GM19438 (cell line): Measurements from ENCODE around the gene LHFPL3.
A peak's percentile ranks its signal among the peaks of the same experiment; 100 is the strongest.

Experiments used
- ATAC-seq: cut with Tn5 transposase; IDR thresholded peaks from one replicate; pipeline ENCODE4 v1.9.1; 2021; ENCODE audit warnings: low read depth; ENCODE audit not compliant: unreplicated experiment

LHFPL3 gene

GRCh38 chr7:104883718-104884452, 555.5 kb downstream of the LHFPL3 start:
- ATAC-seq = peak; percentile 90

GRCh38 chr7:104886651-104887050, 558.2 kb downstream of the LHFPL3 start:
- ATAC-seq = no peak

GRCh38 chr7:104890216-104890615, 561.8 kb downstream of the LHFPL3 start:
- no peak for ATAC-seq

GRCh38 chr7:104891949-104892348, 563.5 kb downstream of the LHFPL3 start:
- no peak for ATAC-seq

GRCh38 chr7:104894314-104894713, 565.9 kb downstream of the LHFPL3 start:
- ATAC-seq = no peak

- peak; percentile 22 for ATAC-seq
Observed at GRCh38 chr7:104894726-104895521, 566.5 kb downstream of the LHFPL3 start.

GRCh38 chr7:104895522-104896236, 567.3 kb downstream of the LHFPL3 start:
- peak; percentile 36 for ATAC-seq

GRCh38 chr7:104898434-104898833, 570.0 kb downstream of the LHFPL3 start:
- ATAC-seq = no peak

GRCh38 chr7:104900525-104901239, 572.3 kb downstream of the LHFPL3 start:
- no peak for ATAC-seq

GRCh38 chr7:104901240-104901619, 572.8 kb downstream of the LHFPL3 start:
- ATAC-seq = no peak

GRCh38 chr7:104902183-104902582, 573.8 kb downstream of the LHFPL3 start:
- ATAC-seq = no peak

- ATAC-seq = no peak
Observed at GRCh38 chr7:104903044-104903443, 574.6 kb downstream of the LHFPL3 start.

- ATAC-seq = no peak
Observed at GRCh38 chr7:104903846-104904245, 575.4 kb downstream of the LHFPL3 start.

- ATAC-seq = no peak
Observed at GRCh38 chr7:104906032-104906431, 577.6 kb downstream of the LHFPL3 start.

- no peak for ATAC-seq
Observed at GRCh38 chr7:104906556-104906955, 578.2 kb downstream of the LHFPL3 start.

- no peak for ATAC-seq
Observed at GRCh38 chr7:104908636-104909035, 580.2 kb downstream of the LHFPL3 start.

GRCh38 chr7:104909096-104909495, 580.7 kb downstream of the LHFPL3 start:
- ATAC-seq = no peak

GRCh38 chr7:104914421-104914820, 586.0 kb downstream of the LHFPL3 start:
- no peak for ATAC-seq

GRCh38 chr7:104921596-104921995, 593.2 kb downstream of the LHFPL3 start:
- no peak for ATAC-seq

GRCh38 chr7:104922182-104923009, 594.0 kb downstream of the LHFPL3 start:
- ATAC-seq = no peak
